ENCODE data around the gene DCHS2. TPM values are rescaled to one million over a fixed set of nuclear protein-coding genes. Genes with fewer than 3 reads are reported as not detected.

Gene DCHS2
- total RNA-seq, 1 experiment from 2014 or later: 0.02 TPM

- no peak for DNase-seq
- Histone ChIP-seq H3F3A (ENCODE audit: insufficient read depth, low read depth) (no peaks in the 10 kb centered on the region), H3K27ac (no peak overlapping the region), H4K20me1 (ENCODE audit: insufficient read depth) (no peaks in the 10 kb centered on the region), H3K27me3 (ENCODE audit: insufficient read depth, low read depth) (no peaks in the 10 kb centered on the region), H2AFZ (no peak overlapping the region), H3K9me2 (ENCODE audit: insufficient read depth) (no peaks in the 10 kb centered on the region), H3K4me1 (replicated peaks; ENCODE audit: insufficient read depth) (no peaks in the 10 kb centered on the region), H3K4me3 (no peak overlapping the region), H3K79me2 (ENCODE audit: low read depth) (no peaks in the 10 kb centered on the region), H3K4me2 (no peak overlapping the region), H3K36me3 (ENCODE audit: low read depth) (no peaks in the 10 kb centered on the region), H3K9me3 (ENCODE audit: insufficient read depth, low read depth) (no peaks in the 10 kb centered on the region)
- TF ChIP-seq CTCF (conservative IDR thresholded peaks at IDR 0.05) (no peak), EZH2 (IDR thresholded peaks at IDR 0.05; ENCODE audit: low read depth) (no peak)
- intact Hi-C loops (cut with micrococcal nuclease; ENCODE audit: unreplicated experiment): loop anchor here (1.0 kb wide), 1 partner anchor 33 kb away; no protein-coding TSS in a partner anchor
- ChIA-PET POLR2A (ENCODE audit: unreplicated experiment) (no interaction called here), CTCF (no interaction called here)
- no TSS peak for BruUV-seq (replicated peaks)
Measured at GRCh38 chr4:154454710-154455109, 36.9 kb downstream of the DCHS2 start.

GRCh38 chr4:154452798-154453346, 38.7 kb downstream of the DCHS2 start:
- no peaks in the 10 kb centered on the region for H3F3A ChIP-seq (ENCODE audit: insufficient read depth, low read depth)
- H3K9me2 ChIP-seq (ENCODE audit: insufficient read depth): no peaks in the 10 kb centered on the region
- TF ChIP-seq CTCF (conservative IDR thresholded peaks at IDR 0.05) (no peak), EZH2 (IDR thresholded peaks at IDR 0.05; ENCODE audit: low read depth) (no peak)
- H3K27me3 ChIP-seq (ENCODE audit: insufficient read depth, low read depth): no peaks in the 10 kb centered on the region
- no peak overlapping the region for H3K4me3 ChIP-seq
- no peaks in the 10 kb centered on the region for H3K36me3 ChIP-seq (ENCODE audit: low read depth)
- intact Hi-C loops (cut with micrococcal nuclease; ENCODE audit: unreplicated experiment): no loop called here
- ChIA-PET POLR2A (ENCODE audit: unreplicated experiment) (no interaction called here), CTCF (no interaction called here)
- BruUV-seq (replicated peaks): no TSS peak
- no peak overlapping the region for H3K27ac ChIP-seq
- no peak for DNase-seq
- H3K79me2 ChIP-seq (ENCODE audit: low read depth): no peaks in the 10 kb centered on the region
- no peaks in the 10 kb centered on the region for H3K4me1 ChIP-seq (replicated peaks; ENCODE audit: insufficient read depth)
- H4K20me1 ChIP-seq (ENCODE audit: insufficient read depth): no peaks in the 10 kb centered on the region
- H3K4me2 ChIP-seq: no peak overlapping the region
- H2AFZ ChIP-seq: no peak overlapping the region
- no peaks in the 10 kb centered on the region for H3K9me3 ChIP-seq (ENCODE audit: insufficient read depth, low read depth)

GRCh38 chr4:154450966-154451365, 40.6 kb downstream of the DCHS2 start:
- BruUV-seq (replicated peaks): no TSS peak
- no peaks in the 10 kb centered on the region for H3K9me3 ChIP-seq (ENCODE audit: insufficient read depth, low read depth)
- CTCF ChIA-PET: no interaction called here
- intact Hi-C loops (cut with micrococcal nuclease; ENCODE audit: unreplicated experiment): no loop called here
- H3K9me2 ChIP-seq (ENCODE audit: insufficient read depth): no peaks in the 10 kb centered on the region
- no peaks in the 10 kb centered on the region for H3K4me1 ChIP-seq (replicated peaks; ENCODE audit: insufficient read depth)
- H3K4me2 ChIP-seq: no peak overlapping the region
- no peak overlapping the region for H2AFZ ChIP-seq
- no peaks in the 10 kb centered on the region for H3K79me2 ChIP-seq (ENCODE audit: low read depth)
- TF ChIP-seq CTCF (conservative IDR thresholded peaks at IDR 0.05) (no peak), EZH2 (IDR thresholded peaks at IDR 0.05; ENCODE audit: low read depth) (no peak)
- H4K20me1 ChIP-seq (ENCODE audit: insufficient read depth): no peaks in the 10 kb centered on the region
- no peak overlapping the region for H3K27ac ChIP-seq
- no peak for DNase-seq
- no peaks in the 10 kb centered on the region for H3K27me3 ChIP-seq (ENCODE audit: insufficient read depth, low read depth)
- POLR2A ChIA-PET (ENCODE audit: unreplicated experiment): no interaction called here
- H3F3A ChIP-seq (ENCODE audit: insufficient read depth, low read depth): no peaks in the 10 kb centered on the region
- no peak overlapping the region for H3K4me3 ChIP-seq
- H3K36me3 ChIP-seq (ENCODE audit: low read depth): no peaks in the 10 kb centered on the region
